PC-9 (cell line): ENCODE measurements around the gene PCYT2. TPM values are rescaled to one million over a fixed set of nuclear protein-coding genes. Genes with fewer than 3 reads are reported as not detected.

Experiments used
- BruUV-seq: library from RNA; stranded (reverse); fragments of 400-500 nt; replicated peaks from 2 replicates; lab custom pipeline; 2021; lab: Mats Ljungman, UMichigan
- CTCF ChIA-PET: fragments of 300-600 bp; sonication (Branson Sonifier 250); formaldehyde crosslinking; loops from one replicate; lab custom pipeline; 2022; ENCODE audit warnings: antibody characterized with exemption; lab: Charles Lee
- POLR2A ChIA-PET: fragments of 300-600 bp; sonication (Branson Sonifier 250); formaldehyde crosslinking; loops from one replicate; lab custom pipeline; 2022; ENCODE audit warnings: antibody characterized with exemption; ENCODE audit not compliant: unreplicated experiment; lab: Charles Lee
- DNase-seq, 2 experiments: peaks; one replicate each; pipeline versions ENCODE4 v3.0.0 to v3.0.0-alpha.2; 2015 to 2022; ENCODE audit warnings: mixed read lengths in 1 of 2
- H2AFZ ChIP-seq: fragments of 200-600 bp; sonication (generic); 2 replicates; pipeline ENCODE4 v1.8.1; 2017; ENCODE audit warnings: antibody characterized with exemption
- H3F3A ChIP-seq: fragments of 200-600 bp; sonication (generic); 2 replicates; pipeline ENCODE4 v1.8.1; 2017; ENCODE audit warnings: antibody characterized with exemption, mild to moderate bottlenecking, low read depth; ENCODE audit not compliant: insufficient read depth
- H3K27ac ChIP-seq: fragments of 200-600 bp; sonication (generic); 2 replicates; pipeline ENCODE4 v1.6.1; 2016; ENCODE audit warnings: mixed run types
- H3K27me3 ChIP-seq: fragments of 200-600 bp; sonication (generic); 2 replicates; pipeline ENCODE4 v1.6.1; 2016; ENCODE audit warnings: low read depth, mixed run types; ENCODE audit not compliant: insufficient read depth
- H3K36me3 ChIP-seq: fragments of 200-600 bp; sonication (generic); 2 replicates; pipeline ENCODE4 v1.6.1; 2016; ENCODE audit warnings: low read depth, mixed run types
- H3K4me1 ChIP-seq: fragments of 200-600 bp; sonication (generic); replicated peaks from 2 replicates; pipeline ENCODE4 v1.6.1; 2016; ENCODE audit warnings: mixed run types; ENCODE audit not compliant: insufficient read depth
- H3K4me2 ChIP-seq: fragments of 200-600 bp; sonication (generic); 2 replicates; pipeline ENCODE4 v1.6.1; 2017; ENCODE audit warnings: mixed run types
- H3K4me3 ChIP-seq: fragments of 200-600 bp; sonication (generic); 2 replicates; pipeline ENCODE4 v1.6.1; 2016; ENCODE audit warnings: mixed run types
- H3K79me2 ChIP-seq: fragments of 200-600 bp; sonication (generic); 2 replicates; pipeline ENCODE4 v1.6.1; 2017; ENCODE audit warnings: low read depth, mixed run types
- H3K9me2 ChIP-seq: fragments of 200-600 bp; sonication (generic); 2 replicates; pipeline ENCODE4 v1.8.1; 2017; ENCODE audit warnings: mild to moderate bottlenecking; ENCODE audit not compliant: insufficient read depth
- H3K9me3 ChIP-seq: fragments of 200-600 bp; sonication (generic); 2 replicates; pipeline ENCODE4 v1.8.1; 2016; ENCODE audit warnings: low read depth; ENCODE audit not compliant: insufficient read depth
- H4K20me1 ChIP-seq: fragments of 200-600 bp; sonication (generic); 2 replicates; pipeline ENCODE4 v1.8.1; 2017; ENCODE audit not compliant: insufficient read depth
- CTCF ChIP-seq: fragments of 200-600 bp; sonication (generic); conservative IDR thresholded peaks from 2 replicates; pipeline ENCODE4 v1.6.1; 2017; ENCODE audit warnings: mixed run types, antibody characterized with exemption, mild to moderate bottlenecking, moderate library complexity
- EZH2 ChIP-seq: fragments of 200-600 bp; sonication (generic); IDR thresholded peaks from 2 replicates; pipeline ENCODE4 v1.8.0; 2017; ENCODE audit warnings: antibody characterized with exemption, low read depth
- intact Hi-C: fragments of 100-400 bp; cut with micrococcal nuclease; formaldehyde crosslinking; loops from one replicate; pipeline ENCODE4 v1.10.0; 2022; ENCODE audit not compliant: unreplicated experiment
- total RNA-seq: library from RNA; stranded (reverse); gene quantifications from 2 replicates; pipeline ENCODE4 v1.2.3, GENCODE V29; 2021

Gene PCYT2
- total RNA-seq, 1 experiment from 2014 or later, result 82.2 TPM

GRCh38 chr17:81910840-81911276 is 341 bp downstream of the PCYT2 start:
- no peaks in the 10 kb centered on the region for H3K9me2 ChIP-seq
- H2AFZ ChIP-seq, result peak overlapping the region; percentile 77
- H3K4me1 ChIP-seq, result peaks cover 29% of the 10 kb centered on the region
- H3K79me2 ChIP-seq, result peaks cover 13% of the 10 kb centered on the region
- H3K27ac ChIP-seq, result no peak overlapping the region
- intact Hi-C loops, result loop anchor here (1.0 kb wide), 1 partner anchor 25 kb away; no protein-coding TSS in a partner anchor
- BruUV-seq, result no TSS peak
- H3F3A ChIP-seq, result peaks cover 30% of the 10 kb centered on the region
- CTCF ChIA-PET, result no interaction called here
- peak overlapping the region; percentile 67 for H3K4me3 ChIP-seq
- POLR2A ChIA-PET, result interaction anchor here (0.6 to 0.7 kb wide), 5 partner anchors 17 to 410 kb away, joined by 4 to 29 read pairs (median 5); partner anchors contain the start of gene MAFG
- no peak for DNase-seq
- peak overlapping the region; percentile 84 for H3K4me2 ChIP-seq
- no peaks in the 10 kb centered on the region; the same call in 1 of the 2 replicates for H3K36me3 ChIP-seq
- TF ChIP-seq CTCF (no peak), EZH2 (no peak)
- no peaks in the 10 kb centered on the region for H3K27me3 ChIP-seq
- H4K20me1 ChIP-seq, result peaks cover 4% of the 10 kb centered on the region; the same call in 1 of the 2 replicates
- H3K9me3 ChIP-seq, result no peaks in the 10 kb centered on the region

GRCh38 chr17:81909966-81910839 is 996 bp downstream of the PCYT2 start:
- peak overlapping the region; percentile 67 for H3K4me3 ChIP-seq
- ChIA-PET POLR2A (interaction anchor here (0.6 kb wide), 1 partner anchor 12 kb away, joined by 3 read pairs; no protein-coding TSS in a partner anchor), CTCF (interaction anchor here (1.5 kb wide), 1 partner anchor 12 kb away, joined by 3 read pairs; no protein-coding TSS in a partner anchor)
- no peaks in the 10 kb centered on the region; the same call in 1 of the 2 replicates for H3K36me3 ChIP-seq
- no peaks in the 10 kb centered on the region for H3K9me2 ChIP-seq
- H2AFZ ChIP-seq, result peak overlapping the region; percentile 77
- DNase-seq, result peak; percentile 40 to 43
- H3F3A ChIP-seq, result peaks cover 25% of the 10 kb centered on the region
- peaks cover 7% of the 10 kb centered on the region; the same call in 1 of the 2 replicates for H3K79me2 ChIP-seq
- TSS peak; percentile 14 for BruUV-seq
- peaks cover 4% of the 10 kb centered on the region; the same call in 1 of the 2 replicates for H4K20me1 ChIP-seq
- no peak overlapping the region for H3K27ac ChIP-seq
- peak overlapping the region; percentile 84 for H3K4me2 ChIP-seq
- no peaks in the 10 kb centered on the region for H3K9me3 ChIP-seq
- intact Hi-C loops, result loop anchor here (1.0 kb wide), 1 partner anchor 24 kb away; no protein-coding TSS in a partner anchor
- H3K27me3 ChIP-seq, result no peaks in the 10 kb centered on the region
- peaks cover 28% of the 10 kb centered on the region for H3K4me1 ChIP-seq
- TF ChIP-seq EZH2, result no peak
- no peak for TF ChIP-seq CTCF

GRCh38 chr17:81909231-81909630 is 2.0 kb downstream of the PCYT2 start:
- no peaks in the 10 kb centered on the region for H3K9me3 ChIP-seq
- ChIA-PET CTCF (interaction anchor here (0.7 to 1.5 kb wide), 2 partner anchors 11 to 31 kb away, joined by 3 to 5 read pairs; no protein-coding TSS in a partner anchor), POLR2A (no interaction called here)
- H3F3A ChIP-seq, result peaks cover 25% of the 10 kb centered on the region
- H3K4me2 ChIP-seq, result no peak overlapping the region
- BruUV-seq, result no TSS peak
- H4K20me1 ChIP-seq, result no peaks in the 10 kb centered on the region; the same call in 1 of the 2 replicates
- H3K4me1 ChIP-seq, result peaks cover 28% of the 10 kb centered on the region
- H3K27ac ChIP-seq, result no peak overlapping the region
- no peak for TF ChIP-seq EZH2
- TF ChIP-seq CTCF, result no peak
- DNase-seq, result no peak
- H3K4me3 ChIP-seq, result no peak overlapping the region
- no peaks in the 10 kb centered on the region for H3K27me3 ChIP-seq
- H3K9me2 ChIP-seq, result no peaks in the 10 kb centered on the region
- no peak overlapping the region for H2AFZ ChIP-seq
- H3K36me3 ChIP-seq, result no peaks in the 10 kb centered on the region; the same call in 1 of the 2 replicates
- no peaks in the 10 kb centered on the region for H3K79me2 ChIP-seq
- intact Hi-C loops, result no loop called here
